ENCODE results near the gene ATP11B.

DNA sequence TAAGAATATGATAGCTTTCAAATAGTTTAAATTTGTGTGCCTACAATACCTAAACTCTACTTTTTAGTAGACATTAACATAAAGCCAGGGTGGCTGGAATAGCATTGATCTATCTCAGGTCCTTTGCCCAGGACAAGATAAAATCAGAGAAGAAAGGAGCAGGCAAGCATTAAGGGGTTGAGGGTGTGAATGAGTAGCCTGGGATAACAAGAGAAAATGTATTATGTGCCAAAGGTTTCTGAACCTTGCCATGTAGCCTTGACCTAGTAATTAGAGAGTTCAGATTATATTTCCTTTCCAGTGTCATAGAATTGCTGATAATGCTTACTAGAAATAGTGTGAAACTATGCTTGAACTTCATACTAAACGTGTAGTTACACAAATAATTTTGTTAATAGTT lies 22.9 kb downstream of the ATP11B start:
- TF ChIP-seq TEAD4 (IDR thresholded peaks at IDR 0.05), result no peak
- no peak for TF ChIP-seq EP300 (IDR thresholded peaks at IDR 0.05; ENCODE audit: borderline replicate concordance)
- TF ChIP-seq CEBPB (IDR thresholded peaks at IDR 0.05), result no peak
- no peak for TF ChIP-seq TAF1 (IDR thresholded peaks at IDR 0.05; ENCODE audit: low read depth)
- TF ChIP-seq EGR1 (IDR thresholded peaks at IDR 0.05), result no peak
- TF ChIP-seq, protein P1, sequence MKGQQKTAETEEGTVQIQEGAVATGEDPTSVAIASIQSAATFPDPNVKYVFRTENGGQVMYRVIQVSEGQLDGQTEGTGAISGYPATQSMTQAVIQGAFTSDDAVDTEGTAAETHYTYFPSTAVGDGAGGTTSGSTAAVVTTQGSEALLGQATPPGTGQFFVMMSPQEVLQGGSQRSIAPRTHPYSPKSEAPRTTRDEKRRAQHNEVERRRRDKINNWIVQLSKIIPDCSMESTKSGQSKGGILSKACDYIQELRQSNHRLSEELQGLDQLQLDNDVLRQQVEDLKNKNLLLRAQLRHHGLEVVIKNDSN (IDR thresholded peaks at IDR 0.05), result no peak
- no peak for TF ChIP-seq NFIC (IDR thresholded peaks at IDR 0.05)
- no peak for TF ChIP-seq YY1 (IDR thresholded peaks at IDR 0.05; ENCODE audit: low read depth)
